AG04450 (cell line): ENCODE measurements around the gene BRSK2. TPM values are rescaled to one million over a fixed set of nuclear protein-coding genes. Genes with fewer than 3 reads are reported as not detected.

Source experiments
- CTCF ChIA-PET: fragments of 300-600, 350-600 bp; formaldehyde crosslinking; extraction: SDS; loops from one replicate; lab custom pipeline; 2022; ENCODE audit warnings: antibody characterized with exemption, inconsistent platforms; lab: Charles Lee
- POLR2A ChIA-PET: fragments of 350-600 bp; formaldehyde crosslinking; extraction: SDS; loops from one replicate; lab custom pipeline; 2021; ENCODE audit warnings: antibody characterized with exemption, inconsistent platforms; lab: Yijun Ruan, JAX
- DNase-seq: peaks from one replicate; pipeline ENCODE4 v3.0.0-alpha.2; 2011; ENCODE audit warnings: low read depth, low spot score
- H3K27ac ChIP-seq: one replicate; pipeline ENCODE4 v1.5.1; 2012; ENCODE audit warnings: low read depth, low read length, control low read depth
- H3K27me3 ChIP-seq: one replicate; pipeline ENCODE4 v1.6.0; 2012; ENCODE audit warnings: low read length; ENCODE audit not compliant: control insufficient read depth, insufficient read depth
- H3K4me3 ChIP-seq: 2 replicates; pipeline ENCODE4 v1.5.1; 2011; ENCODE audit warnings: mild to moderate bottlenecking, low read depth, low read length, control low read depth
- H3K9me3 ChIP-seq: 2 replicates; pipeline ENCODE4 v1.5.1; 2012; ENCODE audit warnings: low read length; ENCODE audit not compliant: control insufficient read depth, insufficient read depth
- polyA plus RNA-seq: library from polyadenylated mRNA; depleted of rRNA; stranded (reverse); fragments of >200 nt; gene quantifications from 2 replicates; pipeline ENCODE4 v1.2.3, GENCODE V29; 2011
- TF ChIP-seq, protein P1 (sequence below): IDR thresholded peaks from 2 replicates; pipeline ENCODE4 v1.5.1; 2011; ENCODE audit warnings: low read depth, low read length, control low read depth, inconsistent platforms

The BRSK2 gene
- polyA plus RNA-seq, 1 experiment, result 0.11 TPM

GRCh38 chr11:1463056-1463455 lies 73.3 kb downstream of the BRSK2 start:
- Histone ChIP-seq H3K27me3 (peaks cover 5% of the 10 kb centered on the region), H3K4me3 (no peak overlapping the region), H3K27ac (no peak overlapping the region), H3K9me3 (peaks cover 8% of the 10 kb centered on the region; the same call in 1 of the 2 replicates)
- no peak for DNase-seq
- CTCF ChIA-PET, result no interaction called here
- POLR2A ChIA-PET, result no interaction called here
- TF ChIP-seq, protein P1, sequence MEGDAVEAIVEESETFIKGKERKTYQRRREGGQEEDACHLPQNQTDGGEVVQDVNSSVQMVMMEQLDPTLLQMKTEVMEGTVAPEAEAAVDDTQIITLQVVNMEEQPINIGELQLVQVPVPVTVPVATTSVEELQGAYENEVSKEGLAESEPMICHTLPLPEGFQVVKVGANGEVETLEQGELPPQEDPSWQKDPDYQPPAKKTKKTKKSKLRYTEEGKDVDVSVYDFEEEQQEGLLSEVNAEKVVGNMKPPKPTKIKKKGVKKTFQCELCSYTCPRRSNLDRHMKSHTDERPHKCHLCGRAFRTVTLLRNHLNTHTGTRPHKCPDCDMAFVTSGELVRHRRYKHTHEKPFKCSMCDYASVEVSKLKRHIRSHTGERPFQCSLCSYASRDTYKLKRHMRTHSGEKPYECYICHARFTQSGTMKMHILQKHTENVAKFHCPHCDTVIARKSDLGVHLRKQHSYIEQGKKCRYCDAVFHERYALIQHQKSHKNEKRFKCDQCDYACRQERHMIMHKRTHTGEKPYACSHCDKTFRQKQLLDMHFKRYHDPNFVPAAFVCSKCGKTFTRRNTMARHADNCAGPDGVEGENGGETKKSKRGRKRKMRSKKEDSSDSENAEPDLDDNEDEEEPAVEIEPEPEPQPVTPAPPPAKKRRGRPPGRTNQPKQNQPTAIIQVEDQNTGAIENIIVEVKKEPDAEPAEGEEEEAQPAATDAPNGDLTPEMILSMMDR, result no peak

GRCh38 chr11:1466784-1467183 lies 77.0 kb downstream of the BRSK2 start:
- POLR2A ChIA-PET, result no interaction called here
- DNase-seq, result no peak
- CTCF ChIA-PET, result no interaction called here
- no peaks in the 10 kb centered on the region for H3K27me3 ChIP-seq
- peaks cover 8% of the 10 kb centered on the region; the same call in 1 of the 2 replicates for H3K9me3 ChIP-seq
- H3K4me3 ChIP-seq, result no peak overlapping the region
- TF ChIP-seq, protein P1, result no peak
- H3K27ac ChIP-seq, result no peak overlapping the region

DNA sequence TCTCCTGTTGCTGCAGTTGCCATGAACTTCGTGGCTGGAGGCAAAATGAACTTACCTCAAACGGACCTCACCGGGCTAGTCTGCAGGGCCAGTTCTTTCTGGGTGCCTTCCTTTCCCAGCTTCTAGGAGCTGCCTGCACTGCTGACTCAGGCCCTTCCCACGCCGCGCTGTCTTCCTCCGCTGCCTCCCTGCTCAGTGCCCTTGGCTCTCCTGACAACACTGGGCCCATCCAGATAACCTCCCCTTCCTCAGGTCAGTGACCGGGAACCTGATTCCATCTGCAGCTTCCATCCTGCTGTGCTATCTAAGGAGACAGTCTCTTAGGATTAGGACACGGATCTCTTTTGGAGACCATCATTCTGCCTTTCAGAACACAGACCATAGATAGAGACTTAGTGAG lies 77.5 kb downstream of the BRSK2 start:
- Histone ChIP-seq H3K9me3 (peaks cover 8% of the 10 kb centered on the region; the same call in 1 of the 2 replicates), H3K27ac (no peak overlapping the region), H3K27me3 (no peaks in the 10 kb centered on the region), H3K4me3 (no peak overlapping the region)
- CTCF ChIA-PET, result no interaction called here
- TF ChIP-seq, protein P1, result no peak
- POLR2A ChIA-PET, result no interaction called here
- DNase-seq, result no peak

- ChIA-PET POLR2A (no interaction called here), CTCF (no interaction called here)
- H3K27me3 ChIP-seq, result no peaks in the 10 kb centered on the region
- no peak overlapping the region for H3K27ac ChIP-seq
- TF ChIP-seq, protein P1, result no peak
- DNase-seq, result no peak
- H3K4me3 ChIP-seq, result no peak overlapping the region
- peaks cover 8% of the 10 kb centered on the region; the same call in 1 of the 2 replicates for H3K9me3 ChIP-seq
These were observed 78.3 kb downstream of the BRSK2 start for GRCh38 chr11:1468002-1468401.

GRCh38 chr11:1468473-1469066 lies 78.8 kb downstream of the BRSK2 start:
- no peak for DNase-seq
- ChIA-PET CTCF (no interaction called here), POLR2A (no interaction called here)
- H3K4me3 ChIP-seq, result no peak overlapping the region
- H3K9me3 ChIP-seq, result peaks cover 8% of the 10 kb centered on the region; the same call in 1 of the 2 replicates
- H3K27ac ChIP-seq, result no peak overlapping the region
- TF ChIP-seq, protein P1, result no peak
- no peaks in the 10 kb centered on the region for H3K27me3 ChIP-seq
